GM23338 (cell line): ENCODE measurements around the gene RPS6KA4. TPM values are rescaled to one million over a fixed set of nuclear protein-coding genes. Genes with fewer than 3 reads are reported as not detected.
"Not testable (repeated sequence)": the region's sequence is repeated elsewhere in the genome, so short reads cannot be mapped to it uniquely, and the experiment has no call there.

ENCODE experiments used
- ATAC-seq: fragments of 200-7000 bp; cut with Tn5 transposase; 3 replicates; pipeline ENCODE4 v1.9.1; 2020
- DNase-seq: peaks from one replicate; pipeline ENCODE4 v3.0.0-alpha.2; 2015; ENCODE audit warnings: low spot score
- H2AFZ ChIP-seq: fragments of 200-600 bp; sonication (generic); 2 replicates; pipeline ENCODE4 v1.8.0; 2016; ENCODE audit warnings: antibody characterized with exemption, mild to moderate bottlenecking, moderate library complexity
- H3F3A ChIP-seq: fragments of 200-600 bp; sonication (generic); replicated peaks from 2 replicates; pipeline ENCODE4 v1.8.0; 2017; ENCODE audit warnings: antibody characterized with exemption, mixed run types, low read depth
- H3K27ac ChIP-seq: fragments of 200-600 bp; sonication (generic); 2 replicates; pipeline ENCODE4 v1.6.1; 2016; ENCODE audit warnings: low read depth
- H3K27me3 ChIP-seq: fragments of 200-600 bp; sonication (generic); 2 replicates; pipeline ENCODE4 v1.8.0; 2016; ENCODE audit warnings: mild to moderate bottlenecking, mixed run types, moderate library complexity; ENCODE audit not compliant: insufficient read depth
- H3K36me3 ChIP-seq: fragments of 200-600 bp; sonication (generic); 2 replicates; pipeline ENCODE4 v1.8.0; 2016; ENCODE audit warnings: mild to moderate bottlenecking; ENCODE audit not compliant: insufficient read depth
- H3K4me1 ChIP-seq: fragments of 200-600 bp; sonication (generic); 2 replicates; pipeline ENCODE4 v1.8.0; 2016; ENCODE audit warnings: mild to moderate bottlenecking, moderate library complexity; ENCODE audit not compliant: insufficient read depth
- H3K4me2 ChIP-seq: fragments of 200-600 bp; sonication (generic); 2 replicates; pipeline ENCODE4 v1.7.1; 2017; ENCODE audit warnings: mixed run types
- H3K4me3 ChIP-seq: fragments of 200-600 bp; sonication (generic); 2 replicates; pipeline ENCODE4 v1.6.1; 2016; ENCODE audit warnings: mixed run types
- H3K79me2 ChIP-seq: fragments of 200-600 bp; sonication (generic); replicated peaks from 2 replicates; pipeline ENCODE4 v1.8.0; 2017; ENCODE audit warnings: mild to moderate bottlenecking; ENCODE audit not compliant: insufficient read depth
- H3K9me2 ChIP-seq: fragments of 200-600 bp; sonication (generic); 2 replicates; pipeline ENCODE4 v1.8.0; 2017; ENCODE audit not compliant: insufficient read depth
- H4K20me1 ChIP-seq: fragments of 200-600 bp; sonication (generic); replicated peaks from 2 replicates; pipeline ENCODE4 v1.8.0; 2017; ENCODE audit warnings: mild to moderate bottlenecking; ENCODE audit not compliant: insufficient read depth
- H3K27ac Mint-ChIP-seq: 2 replicates; pipeline ENCODE4 v1.8.0; 2020; ENCODE audit warnings: inconsistent platforms, mild to moderate bottlenecking, moderate library complexity, mixed read lengths
- H3K27me3 Mint-ChIP-seq: 3 replicates; pipeline ENCODE4 v1.8.0; 2022; ENCODE audit warnings: low read depth, mild to moderate bottlenecking, moderate library complexity, mixed read lengths, inconsistent platforms; ENCODE audit not compliant: insufficient read depth, poor library complexity
- H3K36me3 Mint-ChIP-seq: 3 replicates; pipeline ENCODE4 v1.8.0; 2021; ENCODE audit warnings: low read depth, mild to moderate bottlenecking, inconsistent platforms, moderate library complexity, mixed read lengths
- H3K4me1 Mint-ChIP-seq: 3 replicates; pipeline ENCODE4 v1.8.0; 2020; ENCODE audit warnings: mild to moderate bottlenecking, inconsistent platforms, mixed read lengths
- H3K4me3 Mint-ChIP-seq: 3 replicates; pipeline ENCODE4 v1.8.0; 2021; ENCODE audit warnings: moderate library complexity, mild to moderate bottlenecking, inconsistent platforms, mixed read lengths
- H3K9me3 Mint-ChIP-seq: 3 replicates; pipeline ENCODE4 v1.8.0; 2020; ENCODE audit warnings: moderate library complexity, mild to moderate bottlenecking, inconsistent platforms, mixed read lengths
- CREB1 ChIP-seq: fragments of 250-450 bp; sonication (Bioruptor Pico); IDR thresholded peaks from 2 replicates; pipeline ENCODE4 v1.5.0; 2020; ENCODE audit warnings: low read depth, mild to moderate bottlenecking, moderate library complexity
- EZH2 ChIP-seq: fragments of 200-600 bp; sonication (generic); IDR thresholded peaks from one replicate; pipeline ENCODE4 v1.8.0; 2017; ENCODE audit warnings: antibody characterized with exemption, mild to moderate bottlenecking, low read depth; ENCODE audit not compliant: unreplicated experiment
- EZH2phosphoT487 ChIP-seq: fragments of 200-600 bp; sonication (generic); IDR thresholded peaks from one replicate; pipeline ENCODE4 v1.8.1; 2018; ENCODE audit warnings: antibody characterized with exemption; ENCODE audit not compliant: unreplicated experiment
- JUNB ChIP-seq: IDR thresholded peaks from one replicate; pipeline ENCODE4 v1.6.1; 2016; ENCODE audit warnings: antibody characterized with exemption; ENCODE audit not compliant: unreplicated experiment
- NANOG ChIP-seq: IDR thresholded peaks from 2 replicates; pipeline ENCODE4 v1.6.1; 2016; ENCODE audit warnings: antibody characterized with exemption, borderline replicate concordance
- POLR2AphosphoS5 ChIP-seq: IDR thresholded peaks from 2 replicates; pipeline ENCODE4 v1.6.1; 2016; ENCODE audit warnings: antibody characterized with exemption, low read depth
- STAT1 ChIP-seq: IDR thresholded peaks from one replicate; pipeline ENCODE4 v1.6.1; 2016; ENCODE audit warnings: antibody characterized with exemption; ENCODE audit not compliant: unreplicated experiment
- ZNF331 ChIP-seq: fragments of 250-450 bp; sonication (Bioruptor Pico); IDR thresholded peaks from 2 replicates; pipeline ENCODE4 v1.5.0; 2020; ENCODE audit warnings: low read depth, mild to moderate bottlenecking, moderate library complexity
- polyA plus RNA-seq: library from polyadenylated mRNA; unstranded; fragments of >200 nt; fragmentation: Nextera tagmentation; extraction: Ambion mirVana; gene quantifications from 2 replicates; pipeline ENCODE4 v1.2.1, GENCODE V29; 2016
- total RNA-seq: library from RNA; depleted of rRNA; stranded (reverse); fragments of >200 nt; shearing (Covaris generic); gene quantifications from 2 replicates; pipeline ENCODE4 v1.2.3, GENCODE V29; 2014
- TF ChIP-seq, protein P1 (sequence below): IDR thresholded peaks from 2 replicates; pipeline ENCODE4 v1.6.1; 2016; ENCODE audit warnings: antibody characterized with exemption
- TF ChIP-seq, protein P2 (sequence below): IDR thresholded peaks from one replicate; pipeline ENCODE4 v1.6.1; 2018; ENCODE audit warnings: antibody characterized with exemption; ENCODE audit not compliant: unreplicated experiment
- TF ChIP-seq, protein P3 (sequence below), 2 experiments: fragments of 200-600 bp in 1 of 2; sonication (generic) in 1 of 2; conservative IDR thresholded peaks; 2 replicates each; pipeline versions ENCODE4 v1.5.1 to v1.6.1; 2016 to 2017; ENCODE audit warnings: antibody characterized with exemption in 2 of 2, low read depth in 2 of 2, mild to moderate bottlenecking in 2 of 2, moderate library complexity in 1 of 2

The RPS6KA4 gene
- total and polyA plus RNA-seq, 2 experiments from 2014 or later: 3.5 to 19.9 TPM

DNA sequence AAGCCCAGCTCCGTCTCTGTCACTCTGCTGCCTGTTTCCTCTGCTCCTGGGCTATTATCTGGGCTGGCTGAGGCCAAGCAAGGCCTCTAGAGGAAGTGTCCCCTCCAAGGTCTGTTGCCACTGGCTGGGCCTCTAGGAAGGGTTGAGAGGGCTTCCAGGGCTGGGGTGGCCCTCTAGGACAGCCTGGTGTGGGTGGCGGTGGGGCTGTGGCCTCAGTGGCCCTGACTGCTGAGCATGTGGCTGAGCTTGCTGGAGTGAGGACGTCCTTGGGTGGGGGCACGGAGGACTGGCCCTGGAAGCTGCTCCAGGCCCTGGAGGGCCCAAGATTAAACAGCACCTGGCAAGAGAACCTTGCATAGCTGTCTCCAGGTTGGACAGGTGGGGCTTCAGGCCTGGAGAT is 35.0 kb upstream of the RPS6KA4 start:
- not testable (repeated sequence) for H3K27ac Mint-ChIP-seq, H3F3A ChIP-seq, H3K9me3 Mint-ChIP-seq, H3K4me2 ChIP-seq, H3K9me2 ChIP-seq, H3K27me3 Mint-ChIP-seq, H3K79me2 ChIP-seq, H3K36me3 ChIP-seq, H3K4me3 Mint-ChIP-seq, H3K4me1 ChIP-seq, H4K20me1 ChIP-seq, H3K27ac ChIP-seq, H2AFZ ChIP-seq, H3K4me3 ChIP-seq, H3K27me3 ChIP-seq, ATAC-seq, DNase-seq
- Mint-ChIP-seq H3K36me3 (peaks cover 25% of the 10 kb centered on the region), H3K4me1 (peaks cover 17% of the 10 kb centered on the region)

DNA sequence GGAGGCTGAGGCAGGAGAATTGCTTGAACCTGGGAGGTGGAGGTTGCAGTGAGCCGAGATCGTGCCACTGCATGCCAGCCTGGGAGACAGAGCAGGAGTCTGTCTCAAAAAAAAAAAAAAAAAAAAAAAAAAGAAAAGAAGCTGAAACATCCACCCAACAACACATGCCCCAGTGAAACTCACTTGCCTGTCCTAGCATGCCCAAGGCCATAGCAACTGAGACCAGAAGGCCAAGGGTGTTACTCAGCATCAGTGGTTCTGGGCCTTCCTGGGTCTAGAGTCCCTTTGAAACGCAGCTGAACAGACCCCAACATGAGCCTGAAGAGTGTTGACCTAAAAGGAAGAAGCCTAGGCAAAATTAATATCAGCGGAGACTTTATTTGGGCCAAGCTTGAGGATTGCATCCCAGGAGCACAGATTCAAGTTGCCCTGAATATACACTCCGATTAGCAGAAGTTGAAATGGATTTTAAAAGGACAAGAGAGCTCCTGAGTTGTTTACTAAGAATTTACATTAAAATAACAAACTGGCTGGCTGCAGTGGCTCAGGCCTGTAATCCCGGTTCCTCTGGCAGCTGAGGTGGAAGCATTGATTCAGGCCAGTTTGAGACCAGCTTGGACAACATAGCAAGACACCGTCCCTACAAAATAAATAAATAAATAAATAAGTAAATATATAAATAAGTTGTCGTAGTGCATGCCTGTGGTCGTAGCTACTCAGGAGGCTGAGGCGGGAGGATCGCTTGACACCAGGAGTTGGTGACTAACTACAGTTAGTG is 34.1 kb upstream of the RPS6KA4 start:
- DNase-seq (no peak), ATAC-seq (peak; percentile 35)
- peaks cover 13% of the 10 kb centered on the region for H3K4me1 Mint-ChIP-seq
- no peak overlapping the region; the same call in 1 of the 2 replicates for H2AFZ ChIP-seq
- H3K27me3 Mint-ChIP-seq: peaks cover 4% of the 10 kb centered on the region
- no peaks in the 10 kb centered on the region for H3K27me3 ChIP-seq
- peaks cover 3% of the 10 kb centered on the region; the same call in 1 of the 2 replicates for H3K36me3 ChIP-seq
- H3K79me2 ChIP-seq: no peaks in the 10 kb centered on the region; the same call in 1 of the 2 replicates
- H3F3A ChIP-seq: 0 out of 2 replicates have a peak, but pooled peaks cover 8% of the 10 kb centered on the region
- no peaks in the 10 kb centered on the region for H3K9me2 ChIP-seq
- no peak overlapping the region for H3K4me3 Mint-ChIP-seq
- H3K4me1 ChIP-seq: peaks cover 5% of the 10 kb centered on the region
- no peaks in the 10 kb centered on the region for H3K9me3 Mint-ChIP-seq
- H3K4me3 ChIP-seq: peak overlapping the region; percentile 26; the same call in 1 of the 2 replicates
- peaks cover 22% of the 10 kb centered on the region for H3K36me3 Mint-ChIP-seq
- H3K4me2 ChIP-seq: peak overlapping the region; percentile 55; the same call in 1 of the 2 replicates
- peak overlapping the region; percentile 94 for H3K27ac ChIP-seq
- H4K20me1 ChIP-seq: no peaks in the 10 kb centered on the region
- H3K27ac Mint-ChIP-seq: peak overlapping the region; percentile 79; the same call in 1 of the 2 replicates
- TF ChIP-seq EZH2phosphoT487 (no peak), EZH2 (no peak), JUNB (no peak), STAT1 (no peak), ZNF331 (no peak), CREB1 (CRISPR knock-in tag) (no peak), NANOG (no peak), POLR2AphosphoS5 (no peak)
- TF ChIP-seq, protein P1, sequence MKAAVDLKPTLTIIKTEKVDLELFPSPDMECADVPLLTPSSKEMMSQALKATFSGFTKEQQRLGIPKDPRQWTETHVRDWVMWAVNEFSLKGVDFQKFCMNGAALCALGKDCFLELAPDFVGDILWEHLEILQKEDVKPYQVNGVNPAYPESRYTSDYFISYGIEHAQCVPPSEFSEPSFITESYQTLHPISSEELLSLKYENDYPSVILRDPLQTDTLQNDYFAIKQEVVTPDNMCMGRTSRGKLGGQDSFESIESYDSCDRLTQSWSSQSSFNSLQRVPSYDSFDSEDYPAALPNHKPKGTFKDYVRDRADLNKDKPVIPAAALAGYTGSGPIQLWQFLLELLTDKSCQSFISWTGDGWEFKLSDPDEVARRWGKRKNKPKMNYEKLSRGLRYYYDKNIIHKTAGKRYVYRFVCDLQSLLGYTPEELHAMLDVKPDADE: no peak
- TF ChIP-seq, protein P2, sequence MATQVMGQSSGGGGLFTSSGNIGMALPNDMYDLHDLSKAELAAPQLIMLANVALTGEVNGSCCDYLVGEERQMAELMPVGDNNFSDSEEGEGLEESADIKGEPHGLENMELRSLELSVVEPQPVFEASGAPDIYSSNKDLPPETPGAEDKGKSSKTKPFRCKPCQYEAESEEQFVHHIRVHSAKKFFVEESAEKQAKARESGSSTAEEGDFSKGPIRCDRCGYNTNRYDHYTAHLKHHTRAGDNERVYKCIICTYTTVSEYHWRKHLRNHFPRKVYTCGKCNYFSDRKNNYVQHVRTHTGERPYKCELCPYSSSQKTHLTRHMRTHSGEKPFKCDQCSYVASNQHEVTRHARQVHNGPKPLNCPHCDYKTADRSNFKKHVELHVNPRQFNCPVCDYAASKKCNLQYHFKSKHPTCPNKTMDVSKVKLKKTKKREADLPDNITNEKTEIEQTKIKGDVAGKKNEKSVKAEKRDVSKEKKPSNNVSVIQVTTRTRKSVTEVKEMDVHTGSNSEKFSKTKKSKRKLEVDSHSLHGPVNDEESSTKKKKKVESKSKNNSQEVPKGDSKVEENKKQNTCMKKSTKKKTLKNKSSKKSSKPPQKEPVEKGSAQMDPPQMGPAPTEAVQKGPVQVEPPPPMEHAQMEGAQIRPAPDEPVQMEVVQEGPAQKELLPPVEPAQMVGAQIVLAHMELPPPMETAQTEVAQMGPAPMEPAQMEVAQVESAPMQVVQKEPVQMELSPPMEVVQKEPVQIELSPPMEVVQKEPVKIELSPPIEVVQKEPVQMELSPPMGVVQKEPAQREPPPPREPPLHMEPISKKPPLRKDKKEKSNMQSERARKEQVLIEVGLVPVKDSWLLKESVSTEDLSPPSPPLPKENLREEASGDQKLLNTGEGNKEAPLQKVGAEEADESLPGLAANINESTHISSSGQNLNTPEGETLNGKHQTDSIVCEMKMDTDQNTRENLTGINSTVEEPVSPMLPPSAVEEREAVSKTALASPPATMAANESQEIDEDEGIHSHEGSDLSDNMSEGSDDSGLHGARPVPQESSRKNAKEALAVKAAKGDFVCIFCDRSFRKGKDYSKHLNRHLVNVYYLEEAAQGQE: no peak
- TF ChIP-seq, protein P3, sequence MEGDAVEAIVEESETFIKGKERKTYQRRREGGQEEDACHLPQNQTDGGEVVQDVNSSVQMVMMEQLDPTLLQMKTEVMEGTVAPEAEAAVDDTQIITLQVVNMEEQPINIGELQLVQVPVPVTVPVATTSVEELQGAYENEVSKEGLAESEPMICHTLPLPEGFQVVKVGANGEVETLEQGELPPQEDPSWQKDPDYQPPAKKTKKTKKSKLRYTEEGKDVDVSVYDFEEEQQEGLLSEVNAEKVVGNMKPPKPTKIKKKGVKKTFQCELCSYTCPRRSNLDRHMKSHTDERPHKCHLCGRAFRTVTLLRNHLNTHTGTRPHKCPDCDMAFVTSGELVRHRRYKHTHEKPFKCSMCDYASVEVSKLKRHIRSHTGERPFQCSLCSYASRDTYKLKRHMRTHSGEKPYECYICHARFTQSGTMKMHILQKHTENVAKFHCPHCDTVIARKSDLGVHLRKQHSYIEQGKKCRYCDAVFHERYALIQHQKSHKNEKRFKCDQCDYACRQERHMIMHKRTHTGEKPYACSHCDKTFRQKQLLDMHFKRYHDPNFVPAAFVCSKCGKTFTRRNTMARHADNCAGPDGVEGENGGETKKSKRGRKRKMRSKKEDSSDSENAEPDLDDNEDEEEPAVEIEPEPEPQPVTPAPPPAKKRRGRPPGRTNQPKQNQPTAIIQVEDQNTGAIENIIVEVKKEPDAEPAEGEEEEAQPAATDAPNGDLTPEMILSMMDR (conservative IDR thresholded peaks at IDR 0.05; ENCODE audit: low read depth in 2 of 2): no peak
